KMS-11 (cell line): ENCODE measurements around the gene AOX1.

Experiments used
- H2AFZ ChIP-seq: fragments of 200-600 bp; sonication (generic); 2 replicates; pipeline ENCODE4 v1.6.1; 2016; ENCODE audit warnings: antibody characterized with exemption, mixed run types, low read depth
- H3K27ac ChIP-seq: fragments of 200-600 bp; sonication (generic); 2 replicates; pipeline ENCODE4 v1.6.1; 2016; ENCODE audit warnings: mild to moderate bottlenecking, mixed run types
- H3K27me3 ChIP-seq: fragments of 200-600 bp; sonication (generic); 2 replicates; pipeline ENCODE4 v1.6.1; 2017; ENCODE audit warnings: mild to moderate bottlenecking, low read depth, mixed run types, moderate library complexity; ENCODE audit not compliant: insufficient read depth
- H3K36me3 ChIP-seq: fragments of 200-600 bp; sonication (generic); 2 replicates; pipeline ENCODE4 v1.6.1; 2017; ENCODE audit warnings: mild to moderate bottlenecking, mixed run types; ENCODE audit not compliant: insufficient read depth
- H3K4me1 ChIP-seq: fragments of 200-600 bp; sonication (generic); 2 replicates; pipeline ENCODE4 v1.6.1; 2016; ENCODE audit warnings: mild to moderate bottlenecking, low read depth, mixed run types; ENCODE audit not compliant: poor library complexity, severe bottlenecking
- H3K4me2 ChIP-seq: fragments of 200-600 bp; sonication (generic); 2 replicates; pipeline ENCODE4 v1.7.0; 2016; ENCODE audit warnings: mild to moderate bottlenecking, mixed run types
- H3K4me3 ChIP-seq: fragments of 200-600 bp; sonication (generic); IDR thresholded peaks from 2 replicates; pipeline ENCODE4 v1.6.1; 2017; ENCODE audit warnings: low read depth, low read length, mixed read lengths; ENCODE audit not compliant: insufficient read depth
- H3K79me2 ChIP-seq: fragments of 200-600 bp; sonication (generic); 2 replicates; pipeline ENCODE4 v1.6.1; 2016; ENCODE audit warnings: low read depth, mixed run types; ENCODE audit not compliant: insufficient read depth
- H3K9ac ChIP-seq: fragments of 200-600 bp; sonication (generic); 2 replicates; pipeline ENCODE4 v1.6.1; 2016; ENCODE audit warnings: mild to moderate bottlenecking, mixed run types
- H4K20me1 ChIP-seq: fragments of 200-600 bp; sonication (generic); 2 replicates; pipeline ENCODE4 v1.6.1; 2016; ENCODE audit warnings: mild to moderate bottlenecking, mixed run types; ENCODE audit not compliant: insufficient read depth
- TF ChIP-seq, protein P1 (sequence below): fragments of 200-600 bp; sonication (generic); conservative IDR thresholded peaks from 2 replicates; pipeline ENCODE4 v1.6.1; 2017; ENCODE audit warnings: low read depth, mild to moderate bottlenecking, antibody characterized with exemption, low read length, moderate library complexity, mixed read lengths

Gene AOX1

DNA sequence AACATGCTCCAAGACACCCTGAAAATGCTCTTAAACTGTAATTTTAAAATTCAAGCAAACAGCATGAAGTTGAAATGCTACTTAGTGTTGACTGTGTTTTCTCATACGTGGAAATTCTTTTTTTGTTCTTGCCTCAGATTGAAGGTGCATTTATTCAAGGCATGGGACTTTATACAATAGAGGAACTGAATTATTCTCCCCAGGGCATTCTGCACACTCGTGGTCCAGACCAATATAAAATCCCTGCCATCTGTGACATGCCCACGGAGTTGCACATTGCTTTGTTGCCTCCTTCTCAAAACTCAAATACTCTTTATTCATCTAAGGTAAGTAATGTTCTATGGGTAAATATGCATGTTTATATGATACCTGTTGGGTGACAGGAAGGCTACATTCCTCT lies 82.7 kb downstream of the AOX1 start:
- H3K4me2 ChIP-seq = no peak overlapping the region
- H3K27me3 ChIP-seq = no peaks in the 10 kb centered on the region
- no peak overlapping the region for H3K4me3 ChIP-seq
- H3K4me1 ChIP-seq = no peaks in the 10 kb centered on the region
- no peak overlapping the region for H3K27ac ChIP-seq
- no peaks in the 10 kb centered on the region for H3K79me2 ChIP-seq
- H3K36me3 ChIP-seq = no peaks in the 10 kb centered on the region
- no peaks in the 10 kb centered on the region for H4K20me1 ChIP-seq
- H3K9ac ChIP-seq = no peak overlapping the region
- H2AFZ ChIP-seq = no peak overlapping the region
- TF ChIP-seq, protein P1, sequence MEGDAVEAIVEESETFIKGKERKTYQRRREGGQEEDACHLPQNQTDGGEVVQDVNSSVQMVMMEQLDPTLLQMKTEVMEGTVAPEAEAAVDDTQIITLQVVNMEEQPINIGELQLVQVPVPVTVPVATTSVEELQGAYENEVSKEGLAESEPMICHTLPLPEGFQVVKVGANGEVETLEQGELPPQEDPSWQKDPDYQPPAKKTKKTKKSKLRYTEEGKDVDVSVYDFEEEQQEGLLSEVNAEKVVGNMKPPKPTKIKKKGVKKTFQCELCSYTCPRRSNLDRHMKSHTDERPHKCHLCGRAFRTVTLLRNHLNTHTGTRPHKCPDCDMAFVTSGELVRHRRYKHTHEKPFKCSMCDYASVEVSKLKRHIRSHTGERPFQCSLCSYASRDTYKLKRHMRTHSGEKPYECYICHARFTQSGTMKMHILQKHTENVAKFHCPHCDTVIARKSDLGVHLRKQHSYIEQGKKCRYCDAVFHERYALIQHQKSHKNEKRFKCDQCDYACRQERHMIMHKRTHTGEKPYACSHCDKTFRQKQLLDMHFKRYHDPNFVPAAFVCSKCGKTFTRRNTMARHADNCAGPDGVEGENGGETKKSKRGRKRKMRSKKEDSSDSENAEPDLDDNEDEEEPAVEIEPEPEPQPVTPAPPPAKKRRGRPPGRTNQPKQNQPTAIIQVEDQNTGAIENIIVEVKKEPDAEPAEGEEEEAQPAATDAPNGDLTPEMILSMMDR = no peak

DNA sequence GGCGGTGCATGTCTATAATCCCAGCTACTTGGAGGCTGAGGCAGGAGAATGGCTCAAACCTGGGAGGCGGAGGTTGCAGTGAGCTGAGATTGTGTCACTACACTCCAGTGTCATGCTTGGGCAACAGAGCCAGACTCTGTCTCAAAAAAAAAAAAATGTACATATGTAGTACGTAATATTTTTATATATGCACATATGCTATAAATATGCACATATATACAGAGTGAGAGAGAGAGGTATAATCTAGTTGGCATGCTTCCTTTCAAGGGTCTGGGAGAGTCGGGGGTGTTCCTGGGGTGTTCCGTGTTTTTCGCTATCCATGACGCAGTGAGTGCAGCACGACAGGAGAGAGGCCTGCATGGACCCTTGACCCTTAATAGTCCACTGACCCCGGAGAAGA lies 83.5 kb downstream of the AOX1 start:
- Histone ChIP-seq H3K9ac (no peak overlapping the region), H4K20me1 (no peaks in the 10 kb centered on the region), H3K36me3 (no peaks in the 10 kb centered on the region), H3K4me3 (no peak overlapping the region), H3K27me3 (no peaks in the 10 kb centered on the region), H2AFZ (no peak overlapping the region), H3K4me1 (no peaks in the 10 kb centered on the region), H3K79me2 (no peaks in the 10 kb centered on the region), H3K27ac (no peak overlapping the region), H3K4me2 (no peak overlapping the region)
- TF ChIP-seq, protein P1 = no peak

DNA sequence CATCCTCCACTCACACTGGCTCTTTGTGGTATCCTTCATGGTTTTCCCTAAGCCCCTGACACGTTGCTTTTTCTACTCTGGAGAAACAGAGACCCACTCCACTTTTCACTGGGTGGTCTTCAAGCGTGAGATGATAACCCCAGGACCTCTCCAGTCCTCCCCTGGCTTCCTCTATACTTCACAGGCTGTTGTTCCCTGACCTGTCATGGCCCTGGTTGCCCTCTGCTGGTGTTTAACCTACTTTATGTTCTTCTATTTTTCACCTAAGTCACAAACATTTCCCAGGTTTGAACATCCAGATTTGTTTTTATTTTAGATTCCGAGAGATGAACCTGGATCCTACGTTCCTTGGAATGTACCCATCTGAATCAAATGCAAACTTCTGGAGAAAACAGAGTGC lies 84.5 kb downstream of the AOX1 start:
- no peaks in the 10 kb centered on the region for H3K4me1 ChIP-seq
- no peaks in the 10 kb centered on the region for H3K36me3 ChIP-seq
- H4K20me1 ChIP-seq = no peaks in the 10 kb centered on the region
- H3K9ac ChIP-seq = no peak overlapping the region
- H3K4me3 ChIP-seq = no peak overlapping the region
- H3K27ac ChIP-seq = no peak overlapping the region
- H2AFZ ChIP-seq = no peak overlapping the region
- no peak overlapping the region for H3K4me2 ChIP-seq
- no peaks in the 10 kb centered on the region for H3K27me3 ChIP-seq
- H3K79me2 ChIP-seq = no peaks in the 10 kb centered on the region
- TF ChIP-seq, protein P1 = no peak

DNA sequence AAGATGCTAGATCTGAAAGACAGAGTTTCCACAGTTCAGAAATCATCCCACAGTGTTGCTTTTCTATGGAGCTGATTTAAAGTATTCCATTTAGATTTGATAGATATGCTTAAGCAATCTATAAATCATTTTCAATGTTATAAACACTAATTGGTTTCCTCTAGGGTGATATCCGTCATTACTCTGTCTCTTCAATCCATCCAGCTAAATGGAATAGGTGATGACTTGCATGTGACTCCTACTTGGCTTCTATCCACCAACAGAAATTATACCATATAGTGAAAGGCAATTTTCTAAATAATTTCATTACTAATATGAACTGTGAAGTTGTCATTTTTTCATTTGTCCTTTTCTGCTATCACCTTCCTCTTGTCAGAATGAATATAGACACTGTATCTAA lies 84.9 kb downstream of the AOX1 start:
- H3K4me2 ChIP-seq = no peak overlapping the region

More for the DNA sequence above, 84.9 kb downstream of the AOX1 start:
- no peak overlapping the region for H3K27ac ChIP-seq
- H3K36me3 ChIP-seq = no peaks in the 10 kb centered on the region
- H3K79me2 ChIP-seq = no peaks in the 10 kb centered on the region
- no peaks in the 10 kb centered on the region for H3K27me3 ChIP-seq
- TF ChIP-seq, protein P1 = no peak
- H4K20me1 ChIP-seq = no peaks in the 10 kb centered on the region
- H3K4me3 ChIP-seq = no peak overlapping the region
- H3K4me1 ChIP-seq = no peaks in the 10 kb centered on the region
- H3K9ac ChIP-seq = no peak overlapping the region
- H2AFZ ChIP-seq = no peak overlapping the region
